Endothelial cell (in vitro differentiated cells): ENCODE results near the gene CNP. TPM values are rescaled to one million over a fixed set of nuclear protein-coding genes. Genes with fewer than 3 reads are reported as not detected.

Experiments
- DNase-seq: peaks from one replicate; pipeline ENCODE4 v3.0.0; 2021; ENCODE audit warnings: low spot score
- H3K27ac Mint-ChIP-seq: one replicate; pipeline ENCODE4 v1.8.0; 2021; ENCODE audit warnings: mixed read lengths, inconsistent platforms; ENCODE audit not compliant: unreplicated experiment
- H3K27me3 Mint-ChIP-seq: one replicate; pipeline ENCODE4 v1.8.0; 2021; ENCODE audit warnings: mild to moderate bottlenecking, moderate library complexity, mixed read lengths, inconsistent platforms; ENCODE audit not compliant: unreplicated experiment
- H3K36me3 Mint-ChIP-seq: one replicate; pipeline ENCODE4 v1.8.0; 2021; ENCODE audit warnings: mild to moderate bottlenecking, low read depth, mixed read lengths, inconsistent platforms; ENCODE audit not compliant: unreplicated experiment
- H3K4me1 Mint-ChIP-seq: one replicate; pipeline ENCODE4 v1.8.0; 2021; ENCODE audit warnings: mild to moderate bottlenecking, mixed read lengths, inconsistent platforms; ENCODE audit not compliant: unreplicated experiment
- H3K4me3 Mint-ChIP-seq: one replicate; pipeline ENCODE4 v1.8.0; 2021; ENCODE audit warnings: mild to moderate bottlenecking, mixed read lengths, inconsistent platforms; ENCODE audit not compliant: unreplicated experiment
- H3K9me3 Mint-ChIP-seq: one replicate; pipeline ENCODE4 v1.8.0; 2021; ENCODE audit warnings: mixed read lengths, inconsistent platforms; ENCODE audit not compliant: unreplicated experiment
- total RNA-seq: library from RNA; stranded (reverse); fragmentation: NEBNext Ultra II Directional; extraction: Animal tissue kit (Norgen Biotek cat#: 25700); gene quantifications from one replicate; pipeline ENCODE4 v1.2.1, GENCODE V29; 2021; ENCODE audit not compliant: unreplicated experiment
- TF ChIP-seq, protein P1 (sequence below): fragments of 200-600 bp; sonication (generic); IDR thresholded peaks from one replicate; pipeline ENCODE4 v1.5.0; 2021; ENCODE audit warnings: antibody characterized with exemption; ENCODE audit not compliant: unreplicated experiment

The CNP gene
- total RNA-seq, 1 donor from 2014 or later, result 82.1 TPM

DNA sequence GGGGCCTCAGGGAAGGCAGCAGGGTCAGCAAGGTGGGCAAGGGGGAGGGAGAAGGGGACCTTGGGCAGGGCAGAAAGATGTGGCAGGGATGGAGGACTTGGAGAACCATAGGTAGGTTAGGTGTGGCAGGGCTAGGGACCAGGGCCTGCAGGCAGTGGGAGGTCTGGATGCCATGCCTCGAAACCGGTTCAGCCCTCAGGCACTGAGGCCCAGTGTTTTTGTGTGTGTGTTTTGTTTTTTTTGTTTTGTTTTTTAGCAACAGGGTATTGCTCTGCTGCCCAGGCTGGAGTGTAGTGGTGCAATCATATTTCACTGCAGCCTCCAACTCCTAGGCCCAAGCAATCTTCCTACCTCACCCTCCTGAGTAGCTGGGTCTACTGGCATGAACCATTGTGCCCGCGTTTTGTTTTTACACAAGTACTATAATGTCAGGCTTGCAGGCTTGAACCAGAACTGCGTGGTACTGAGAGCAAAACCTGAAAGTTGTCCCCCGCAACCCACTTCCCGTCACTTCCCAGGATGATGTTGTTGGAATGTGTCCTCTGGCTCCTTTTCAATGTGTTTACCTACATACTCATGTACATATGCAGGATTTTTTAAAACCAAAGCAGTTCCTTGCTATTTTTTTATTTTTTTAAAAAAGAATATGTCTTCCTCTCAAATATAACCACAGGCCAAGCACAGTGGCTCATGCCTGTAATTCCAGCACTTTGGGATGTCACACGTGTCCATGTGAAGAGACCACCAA lies 23.8 kb upstream of the CNP start:
- Mint-ChIP-seq H3K27me3 (peaks cover 8% of the 10 kb centered on the region), H3K4me3 (no peak overlapping the region), H3K27ac (no peak overlapping the region), H3K9me3 (no peaks in the 10 kb centered on the region), H3K4me1 (peaks cover 7% of the 10 kb centered on the region), H3K36me3 (peaks cover 19% of the 10 kb centered on the region)
- TF ChIP-seq, protein P1, sequence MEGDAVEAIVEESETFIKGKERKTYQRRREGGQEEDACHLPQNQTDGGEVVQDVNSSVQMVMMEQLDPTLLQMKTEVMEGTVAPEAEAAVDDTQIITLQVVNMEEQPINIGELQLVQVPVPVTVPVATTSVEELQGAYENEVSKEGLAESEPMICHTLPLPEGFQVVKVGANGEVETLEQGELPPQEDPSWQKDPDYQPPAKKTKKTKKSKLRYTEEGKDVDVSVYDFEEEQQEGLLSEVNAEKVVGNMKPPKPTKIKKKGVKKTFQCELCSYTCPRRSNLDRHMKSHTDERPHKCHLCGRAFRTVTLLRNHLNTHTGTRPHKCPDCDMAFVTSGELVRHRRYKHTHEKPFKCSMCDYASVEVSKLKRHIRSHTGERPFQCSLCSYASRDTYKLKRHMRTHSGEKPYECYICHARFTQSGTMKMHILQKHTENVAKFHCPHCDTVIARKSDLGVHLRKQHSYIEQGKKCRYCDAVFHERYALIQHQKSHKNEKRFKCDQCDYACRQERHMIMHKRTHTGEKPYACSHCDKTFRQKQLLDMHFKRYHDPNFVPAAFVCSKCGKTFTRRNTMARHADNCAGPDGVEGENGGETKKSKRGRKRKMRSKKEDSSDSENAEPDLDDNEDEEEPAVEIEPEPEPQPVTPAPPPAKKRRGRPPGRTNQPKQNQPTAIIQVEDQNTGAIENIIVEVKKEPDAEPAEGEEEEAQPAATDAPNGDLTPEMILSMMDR, result no peak
- DNase-seq, result no peak

DNA sequence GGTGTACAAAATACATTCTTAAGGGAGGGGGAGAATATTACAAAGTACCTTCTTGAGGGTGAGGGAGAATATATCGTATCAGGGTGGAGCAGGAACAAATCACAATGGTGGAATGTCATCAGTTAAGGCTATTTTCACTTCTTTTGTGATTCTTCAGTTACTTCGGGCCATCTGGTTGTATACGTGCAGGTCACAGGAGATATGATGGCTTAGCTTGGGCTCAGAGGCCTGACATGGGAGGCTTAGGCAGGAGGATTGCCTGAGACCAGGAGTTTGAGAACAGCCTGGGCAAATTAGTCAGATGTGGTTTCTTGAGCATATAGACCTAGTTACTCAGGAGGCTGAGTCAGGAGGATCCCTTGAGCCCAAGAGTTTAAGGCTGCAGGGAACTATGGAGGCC lies 23.1 kb upstream of the CNP start:
- Mint-ChIP-seq H3K4me1 (peaks cover 7% of the 10 kb centered on the region), H3K36me3 (peaks cover 19% of the 10 kb centered on the region), H3K27me3 (peaks cover 8% of the 10 kb centered on the region), H3K27ac (no peak overlapping the region), H3K9me3 (no peaks in the 10 kb centered on the region), H3K4me3 (peak overlapping the region; percentile 29)
- TF ChIP-seq, protein P1, result no peak
- no peak for DNase-seq

DNA sequence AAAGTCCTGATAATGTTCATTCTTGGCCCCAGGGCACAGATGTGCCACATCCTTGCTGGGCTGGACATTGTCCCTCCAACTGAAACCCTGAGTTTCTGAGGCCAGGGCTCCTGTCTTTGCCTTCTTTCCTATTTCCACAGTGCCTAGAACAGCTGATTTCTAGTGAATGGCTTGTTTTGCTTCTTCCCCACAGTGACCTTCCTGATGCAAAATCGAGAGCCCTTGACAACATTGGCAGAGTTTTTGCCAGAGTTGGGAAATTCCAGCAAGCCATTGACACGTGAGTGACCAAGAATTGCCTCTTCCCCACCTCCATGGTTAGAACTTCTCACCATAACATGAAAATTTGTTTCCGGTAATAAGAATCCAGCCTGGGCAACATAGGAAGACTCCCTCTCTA lies 21.7 kb upstream of the CNP start:
- H3K4me1 Mint-ChIP-seq, result peaks cover 7% of the 10 kb centered on the region
- H3K36me3 Mint-ChIP-seq, result peaks cover 9% of the 10 kb centered on the region
- no peak for DNase-seq
- no peak overlapping the region for H3K4me3 Mint-ChIP-seq
- TF ChIP-seq, protein P1, result no peak
- no peak overlapping the region for H3K27ac Mint-ChIP-seq
- no peaks in the 10 kb centered on the region for H3K9me3 Mint-ChIP-seq
- H3K27me3 Mint-ChIP-seq, result peaks cover 6% of the 10 kb centered on the region

DNA sequence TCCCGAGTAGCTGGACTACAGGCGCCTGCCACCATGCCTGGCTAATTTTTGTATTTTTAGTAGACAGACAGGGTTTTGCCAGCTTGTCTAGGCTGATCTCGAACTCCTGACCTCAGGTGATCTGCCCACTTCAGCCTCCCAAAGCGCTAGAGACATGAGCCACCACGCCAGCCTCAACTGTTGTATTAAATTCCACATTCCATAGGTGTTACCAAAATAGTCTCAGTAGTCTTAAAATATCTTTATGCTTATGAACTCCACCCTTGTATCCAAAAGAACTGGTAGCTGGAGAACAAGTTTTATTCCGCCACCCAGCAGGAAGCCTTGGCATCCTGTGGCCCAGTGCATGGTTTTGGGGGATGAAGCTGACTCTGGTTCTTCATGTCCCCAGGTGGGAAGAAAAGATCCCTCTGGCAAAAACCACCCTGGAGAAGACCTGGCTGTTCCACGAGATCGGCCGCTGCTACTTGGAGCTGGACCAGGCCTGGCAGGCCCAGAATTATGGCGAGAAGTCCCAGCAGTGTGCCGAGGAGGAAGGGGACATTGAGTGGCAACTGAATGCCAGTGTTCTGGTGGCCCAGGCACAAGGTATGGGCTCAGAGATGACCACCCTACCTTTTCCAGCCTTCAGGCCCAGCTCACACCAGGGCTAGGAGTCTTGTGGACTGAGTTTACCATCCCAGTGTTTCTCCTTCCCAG lies 17.7 kb upstream of the CNP start:
- H3K9me3 Mint-ChIP-seq, result no peaks in the 10 kb centered on the region
- H3K4me3 Mint-ChIP-seq, result no peak overlapping the region
- H3K27ac Mint-ChIP-seq, result no peak overlapping the region
- no peaks in the 10 kb centered on the region for H3K36me3 Mint-ChIP-seq
- no peak for DNase-seq
- TF ChIP-seq, protein P1, result no peak
- peaks cover 1% of the 10 kb centered on the region for H3K27me3 Mint-ChIP-seq
- H3K4me1 Mint-ChIP-seq, result no peaks in the 10 kb centered on the region

DNA sequence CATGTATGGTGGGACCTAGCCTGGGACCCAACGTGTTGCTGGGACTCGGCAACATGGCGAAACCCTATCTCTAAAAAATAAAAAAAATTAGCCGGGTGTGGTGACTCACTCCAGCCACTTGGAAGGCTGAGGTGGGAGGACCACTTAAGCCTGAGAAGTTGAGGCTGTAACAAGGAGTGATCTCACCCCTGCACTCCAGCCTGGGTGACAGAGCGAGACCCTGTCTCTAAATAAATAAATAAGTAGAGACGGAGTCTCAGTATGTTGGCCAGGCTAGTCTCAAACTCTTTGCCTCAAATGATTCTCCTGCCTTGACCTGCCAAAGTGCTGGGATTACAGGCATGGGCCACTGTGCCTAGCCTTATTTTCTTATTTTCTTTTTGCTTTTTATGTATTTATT lies 10.1 kb upstream of the CNP start:
- peaks cover 1% of the 10 kb centered on the region for H3K27me3 Mint-ChIP-seq
- H3K27ac Mint-ChIP-seq, result peak overlapping the region; percentile 97
- peaks cover 29% of the 10 kb centered on the region for H3K4me1 Mint-ChIP-seq
- H3K4me3 Mint-ChIP-seq, result peak overlapping the region; percentile 25
- H3K36me3 Mint-ChIP-seq, result peaks cover 3% of the 10 kb centered on the region
- no peak for DNase-seq
- no peaks in the 10 kb centered on the region for H3K9me3 Mint-ChIP-seq
- TF ChIP-seq, protein P1, result no peak
